Measurements from ENCODE around the gene MSANTD1. TPM values are rescaled to one million over a fixed set of nuclear protein-coding genes. Genes with fewer than 3 reads are reported as not detected.

The MSANTD1 gene
- polyA plus RNA-seq (2011; rRNA removed) (0.04 and 0.06 TPM in 2 replicates), polyA minus RNA-seq (2011; rRNA and poly(A)+ RNA removed) (0.14 TPM in 1 of 2 replicates, not detected in the other)

DNA sequence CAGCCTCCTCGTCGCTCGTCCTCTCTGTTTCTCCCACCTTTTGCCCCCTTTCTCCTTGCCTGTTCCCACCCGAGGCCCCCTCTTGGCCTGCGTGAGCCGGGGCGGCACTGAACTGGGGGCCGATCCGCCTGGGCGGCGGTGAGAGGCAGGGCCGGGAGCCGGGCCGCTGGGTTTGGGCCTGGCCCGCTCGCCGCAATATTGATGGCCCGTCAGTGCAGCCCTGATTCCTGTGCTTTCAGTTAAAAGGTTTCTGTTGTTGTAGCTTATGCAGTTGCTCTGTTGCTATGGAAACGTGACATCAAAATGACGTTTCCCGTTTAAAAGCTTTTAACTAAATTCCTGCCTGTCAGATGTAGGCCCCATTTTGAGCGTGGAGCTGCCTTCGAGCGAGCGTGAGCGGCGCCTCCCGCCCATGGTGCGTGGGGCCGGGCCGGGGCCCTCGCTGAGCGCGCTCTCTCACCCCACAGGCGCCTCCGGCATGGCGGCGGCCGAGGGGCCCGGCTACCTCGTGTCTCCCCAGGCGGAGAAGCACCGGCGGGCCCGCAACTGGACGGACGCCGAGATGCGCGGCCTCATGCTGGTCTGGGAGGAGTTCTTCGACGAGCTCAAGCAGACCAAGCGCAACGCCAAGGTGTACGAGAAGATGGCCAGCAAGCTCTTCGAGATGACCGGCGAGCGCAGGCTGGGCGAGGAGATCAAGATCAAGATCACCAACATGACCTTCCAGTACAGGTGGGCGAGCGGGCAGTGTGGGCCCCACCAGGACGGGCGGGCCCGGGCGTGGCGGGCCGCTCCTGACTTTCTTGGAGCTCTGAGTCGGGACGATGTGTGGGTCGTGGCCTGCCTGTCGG, at the start of gene MSANTD1:
Gene MSANTD1, plus strand, starts transcription at position 349 of the 851 bp plus-strand sequence. Its CDS starts 64 bp downstream, at position 413.
- ChIA-PET CTCF (interaction anchor here (0.6 kb wide), 1 partner anchor 548 kb away, joined by 5 read pairs; no protein-coding TSS in a partner anchor), POLR2A (interaction anchor here (1.1 kb wide), 1 partner anchor 10 kb away, joined by 4 read pairs; no protein-coding TSS in a partner anchor)
- H3K4me3 ChIP-seq (ENCODE audit: low read depth, low read length): no peak within 1 kb of the TSS
- peak; percentile 13 for DNase-seq (ENCODE audit: low read depth, low spot score)
- H3K27ac ChIP-seq (ENCODE audit: low read depth, low read length): no peak within 1 kb of the TSS
- H3K27me3 ChIP-seq (ENCODE audit: control insufficient read depth, insufficient read depth, low read length): no peaks in the 10 kb centered on the region
- TF ChIP-seq, protein P1, sequence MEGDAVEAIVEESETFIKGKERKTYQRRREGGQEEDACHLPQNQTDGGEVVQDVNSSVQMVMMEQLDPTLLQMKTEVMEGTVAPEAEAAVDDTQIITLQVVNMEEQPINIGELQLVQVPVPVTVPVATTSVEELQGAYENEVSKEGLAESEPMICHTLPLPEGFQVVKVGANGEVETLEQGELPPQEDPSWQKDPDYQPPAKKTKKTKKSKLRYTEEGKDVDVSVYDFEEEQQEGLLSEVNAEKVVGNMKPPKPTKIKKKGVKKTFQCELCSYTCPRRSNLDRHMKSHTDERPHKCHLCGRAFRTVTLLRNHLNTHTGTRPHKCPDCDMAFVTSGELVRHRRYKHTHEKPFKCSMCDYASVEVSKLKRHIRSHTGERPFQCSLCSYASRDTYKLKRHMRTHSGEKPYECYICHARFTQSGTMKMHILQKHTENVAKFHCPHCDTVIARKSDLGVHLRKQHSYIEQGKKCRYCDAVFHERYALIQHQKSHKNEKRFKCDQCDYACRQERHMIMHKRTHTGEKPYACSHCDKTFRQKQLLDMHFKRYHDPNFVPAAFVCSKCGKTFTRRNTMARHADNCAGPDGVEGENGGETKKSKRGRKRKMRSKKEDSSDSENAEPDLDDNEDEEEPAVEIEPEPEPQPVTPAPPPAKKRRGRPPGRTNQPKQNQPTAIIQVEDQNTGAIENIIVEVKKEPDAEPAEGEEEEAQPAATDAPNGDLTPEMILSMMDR (IDR thresholded peaks at IDR 0.05; ENCODE audit: low read depth, low read length): no peak
- H3K9me3 ChIP-seq (ENCODE audit: control insufficient read depth, insufficient read depth, low read length): no peaks in the 10 kb centered on the region; the same call in 1 of the 2 replicates

DNA sequence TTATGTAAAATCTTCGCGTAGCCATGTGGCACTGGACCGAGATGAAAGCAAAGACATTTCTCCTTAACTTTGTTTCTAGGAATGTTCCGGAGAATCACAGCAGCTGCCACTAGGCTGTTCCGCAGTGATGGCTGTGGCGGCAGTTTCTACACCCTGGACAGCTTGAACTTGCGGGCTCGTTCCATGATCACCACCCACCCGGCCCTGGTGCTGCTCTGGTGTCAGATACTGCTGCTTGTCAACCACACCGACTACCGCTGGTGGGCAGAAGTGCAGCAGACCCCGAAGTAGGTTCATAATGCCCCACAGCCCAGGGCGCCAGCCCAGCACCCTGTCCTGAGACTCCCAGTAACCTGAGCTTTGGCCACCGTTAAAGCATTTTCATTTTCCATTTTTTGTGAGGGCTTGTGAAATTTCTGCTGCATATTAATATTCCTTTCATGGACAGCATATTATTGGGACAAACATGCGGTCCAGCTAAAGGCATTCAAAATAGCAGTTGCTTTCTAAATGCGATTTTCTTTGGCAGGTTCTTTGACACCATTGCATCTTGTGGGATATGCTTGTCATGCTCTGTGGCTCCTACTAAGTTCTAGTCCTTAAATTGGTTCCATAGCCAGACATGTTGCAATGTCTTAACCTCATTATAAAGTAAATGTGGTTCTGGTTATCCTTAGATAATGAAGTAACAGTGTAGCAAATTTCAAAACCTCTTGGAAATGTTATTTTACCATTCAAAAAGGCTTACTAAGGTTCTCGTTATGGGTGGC, 49.1 kb upstream of the MSANTD1 start:
- Histone ChIP-seq H3K9me3 (ENCODE audit: control insufficient read depth, insufficient read depth, low read length) (no peaks in the 10 kb centered on the region; the same call in 1 of the 2 replicates), H3K27me3 (ENCODE audit: control insufficient read depth, insufficient read depth, low read length) (no peaks in the 10 kb centered on the region), H3K4me3 (ENCODE audit: low read depth, low read length) (no peak overlapping the region), H3K27ac (ENCODE audit: low read depth, low read length) (no peak overlapping the region)
- CTCF ChIA-PET: interaction anchor here (1.1 kb wide), 1 partner anchor 93 kb away, joined by 4 read pairs; no protein-coding TSS in a partner anchor
- TF ChIP-seq, protein P1 (IDR thresholded peaks at IDR 0.05; ENCODE audit: low read depth, low read length): no peak
- POLR2A ChIA-PET: interaction anchor here (1.0 kb wide), 1 partner anchor 25 kb away, joined by 3 read pairs; no protein-coding TSS in a partner anchor
- no peak for DNase-seq (ENCODE audit: low read depth, low spot score)

DNA sequence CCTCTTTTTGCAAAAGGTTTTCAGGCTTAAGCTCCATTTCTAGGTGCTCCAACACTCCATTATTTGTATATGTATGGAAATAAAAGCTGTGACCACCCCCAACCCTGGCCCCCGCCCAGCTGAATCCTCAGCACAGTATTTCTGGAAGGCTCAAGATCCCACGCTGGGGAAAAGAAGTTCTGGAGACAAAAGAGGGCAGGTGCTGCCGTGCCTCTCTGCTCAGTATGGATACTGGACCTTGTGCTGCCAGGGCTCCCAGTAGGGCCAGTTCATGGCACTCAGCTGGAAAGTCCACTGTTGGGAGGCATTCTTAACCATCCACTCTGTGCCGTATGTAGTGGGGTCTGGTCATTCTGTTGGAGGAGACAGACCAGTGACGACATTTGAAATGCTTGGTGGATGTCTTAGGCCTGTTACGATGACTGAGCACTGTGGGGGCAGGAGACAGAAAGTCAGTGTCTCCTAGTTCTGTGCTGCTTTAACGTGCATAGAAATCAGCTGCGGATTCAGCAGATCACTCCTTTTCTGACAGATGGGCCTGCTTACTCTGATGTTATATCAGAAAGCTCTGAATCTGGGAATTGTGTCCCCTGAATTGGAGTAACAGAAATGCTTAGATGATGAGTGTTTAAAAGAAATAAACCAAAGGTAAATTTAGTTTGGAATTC, 48.4 kb upstream of the MSANTD1 start:
- TF ChIP-seq, protein P1 (IDR thresholded peaks at IDR 0.05; ENCODE audit: low read depth, low read length): no peak
- no peak for DNase-seq (ENCODE audit: low read depth, low spot score)
- no peak overlapping the region for H3K27ac ChIP-seq (ENCODE audit: low read depth, low read length)
- no peaks in the 10 kb centered on the region; the same call in 1 of the 2 replicates for H3K9me3 ChIP-seq (ENCODE audit: control insufficient read depth, insufficient read depth, low read length)
- H3K27me3 ChIP-seq (ENCODE audit: control insufficient read depth, insufficient read depth, low read length): no peaks in the 10 kb centered on the region
- no peak overlapping the region for H3K4me3 ChIP-seq (ENCODE audit: low read depth, low read length)
- ChIA-PET POLR2A (interaction anchor here (1.0 to 1.2 kb wide), 2 partner anchors 24 to 41 kb away, joined by 3 read pairs; no protein-coding TSS in a partner anchor), CTCF (interaction anchor here (1.1 kb wide), 1 partner anchor 93 kb away, joined by 4 read pairs; no protein-coding TSS in a partner anchor)

DNA sequence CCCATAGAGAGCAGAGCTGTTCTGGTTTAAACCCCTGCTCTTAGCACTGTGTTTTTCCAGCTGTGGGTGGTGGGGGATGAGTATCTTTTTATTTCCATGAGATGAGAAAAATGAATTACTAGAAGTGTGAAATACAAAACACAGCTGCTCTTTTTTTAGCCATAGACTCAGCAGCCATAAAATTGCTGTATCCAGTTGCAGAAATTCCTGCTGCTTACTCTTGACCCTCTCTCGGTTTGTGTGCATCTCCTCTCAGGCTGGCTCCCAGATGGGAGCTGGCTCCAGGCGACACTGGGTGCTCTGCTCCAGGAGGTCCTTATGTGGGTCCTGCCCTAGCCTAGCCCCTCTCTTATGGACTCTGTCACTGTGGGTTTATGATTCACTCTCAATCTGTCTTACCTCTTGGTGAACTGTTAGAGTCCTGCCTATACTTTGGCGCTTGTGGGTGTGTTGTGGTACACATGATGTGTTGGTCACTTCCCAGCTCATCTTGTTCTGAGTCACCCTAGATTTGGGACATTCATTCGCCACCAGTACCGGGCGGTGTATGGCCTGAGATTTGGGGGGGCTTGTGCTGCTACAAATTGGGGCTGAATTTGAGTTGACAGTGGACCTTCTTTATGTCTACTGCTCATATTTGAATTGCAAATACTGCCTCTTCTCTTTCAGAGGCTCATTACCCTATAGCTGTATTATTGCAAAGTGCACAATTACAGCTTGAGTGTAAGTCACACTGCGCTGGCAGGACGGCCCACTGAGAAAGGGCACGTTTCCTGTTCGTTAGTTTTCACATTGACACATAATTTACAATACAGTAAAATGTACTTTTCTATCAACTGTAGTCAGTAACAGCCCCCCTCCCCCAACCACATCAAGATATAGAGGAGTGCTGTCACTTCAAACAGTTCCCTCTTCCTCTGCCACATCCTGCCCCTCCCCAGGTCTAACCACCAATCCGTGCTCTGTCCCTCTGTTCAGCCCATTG, 46.9 kb upstream of the MSANTD1 start:
- Histone ChIP-seq H3K4me3 (ENCODE audit: low read depth, low read length) (no peak overlapping the region), H3K27ac (ENCODE audit: low read depth, low read length) (no peak overlapping the region), H3K9me3 (ENCODE audit: control insufficient read depth, insufficient read depth, low read length) (no peaks in the 10 kb centered on the region; the same call in 1 of the 2 replicates), H3K27me3 (ENCODE audit: control insufficient read depth, insufficient read depth, low read length) (no peaks in the 10 kb centered on the region)
- CTCF ChIA-PET: interaction anchor here (0.9 to 1.0 kb wide), 2 partner anchors 57 to 95 kb away, joined by 3 read pairs; no protein-coding TSS in a partner anchor
- POLR2A ChIA-PET: interaction anchor here (0.7 to 1.2 kb wide), 2 partner anchors 40 to 398 kb away, joined by 3 to 11 read pairs; no protein-coding TSS in a partner anchor
- peak; percentile 20 for DNase-seq (ENCODE audit: low read depth, low spot score)
- TF ChIP-seq, protein P1 (IDR thresholded peaks at IDR 0.05; ENCODE audit: low read depth, low read length): no peak

All from AG04450 (cell line).